ENCODE results near the gene MACO1.
"Not testable (repeated sequence)": the region's sequence is repeated elsewhere in the genome, so short reads cannot be mapped to it uniquely, and the experiment has no call there.

The MACO1 gene

GRCh38 chr1:25492323-25492722 is 61.6 kb downstream of the MACO1 start:
- peaks cover 4% of the 10 kb centered on the region for H3K4me1 ChIP-seq (ENCODE audit: control insufficient read depth, insufficient read depth, low read length, poor library complexity, severe bottlenecking)
- no peaks in the 10 kb centered on the region for H3K9me3 ChIP-seq (ENCODE audit: control insufficient read depth, low read length)
- H3K36me3 ChIP-seq (ENCODE audit: control insufficient read depth, insufficient read depth, low read length), result peaks cover 87% of the 10 kb centered on the region
- no peak overlapping the region for H3K27ac ChIP-seq (ENCODE audit: low read depth, low read length, severe bottlenecking)
- 56 to 60% methylated on average over 7 to 8 of the region's 8 CpGs for whole genome bisulfite sequencing, 2 experiments (ENCODE audit: insufficient coverage in 2 of 2)
- H3K4me3 ChIP-seq (ENCODE audit: extremely low read depth, insufficient read depth, low read length, poor library complexity, severe bottlenecking), result no peak overlapping the region

GRCh38 chr1:25494952-25495351 is 64.3 kb downstream of the MACO1 start:
- no peak overlapping the region for H3K4me3 ChIP-seq (ENCODE audit: extremely low read depth, insufficient read depth, low read length, poor library complexity, severe bottlenecking)
- H3K27ac ChIP-seq (ENCODE audit: low read depth, low read length, severe bottlenecking), result no peak overlapping the region
- peaks cover 84% of the 10 kb centered on the region for H3K36me3 ChIP-seq (ENCODE audit: control insufficient read depth, insufficient read depth, low read length)
- 83% methylated on average over 3 of the region's 3 CpGs for WGBS, 2 experiments (ENCODE audit: insufficient coverage in 2 of 2)
- H3K9me3 ChIP-seq (ENCODE audit: control insufficient read depth, low read length), result no peaks in the 10 kb centered on the region
- peaks cover 4% of the 10 kb centered on the region for H3K4me1 ChIP-seq (ENCODE audit: control insufficient read depth, insufficient read depth, low read length, poor library complexity, severe bottlenecking)

GRCh38 chr1:25500694-25501093 is 70.0 kb downstream of the MACO1 start:
- peaks cover 52% of the 10 kb centered on the region for H3K36me3 ChIP-seq (ENCODE audit: control insufficient read depth, insufficient read depth, low read length)
- no peaks in the 10 kb centered on the region for H3K9me3 ChIP-seq (ENCODE audit: control insufficient read depth, low read length)
- H3K27ac ChIP-seq (ENCODE audit: low read depth, low read length, severe bottlenecking), result peak overlapping the region; percentile 29
- peaks cover 8% of the 10 kb centered on the region for H3K4me1 ChIP-seq (ENCODE audit: control insufficient read depth, insufficient read depth, low read length, poor library complexity, severe bottlenecking)
- H3K4me3 ChIP-seq (ENCODE audit: extremely low read depth, insufficient read depth, low read length, poor library complexity, severe bottlenecking), result no peak overlapping the region
- 100% methylated on average over 1 of the region's 1 CpG; no CpG with 5 or more reads in 1 of the 2 experiments for WGBS, 2 experiments (ENCODE audit: insufficient coverage in 2 of 2)

- H3K4me1 ChIP-seq (ENCODE audit: control insufficient read depth, insufficient read depth, low read length, poor library complexity, severe bottlenecking), result peaks cover 8% of the 10 kb centered on the region
- H3K4me3 ChIP-seq (ENCODE audit: extremely low read depth, insufficient read depth, low read length, poor library complexity, severe bottlenecking), result no peak overlapping the region
- peaks cover 44% of the 10 kb centered on the region for H3K36me3 ChIP-seq (ENCODE audit: control insufficient read depth, insufficient read depth, low read length)
- H3K27ac ChIP-seq (ENCODE audit: low read depth, low read length, severe bottlenecking), result peak overlapping the region; percentile 29
- WGBS, 2 experiments (ENCODE audit: insufficient coverage in 2 of 2), result 68 to 85% methylated on average over 3 to 5 of the region's 7 CpGs
- no peaks in the 10 kb centered on the region for H3K9me3 ChIP-seq (ENCODE audit: control insufficient read depth, low read length)
Measured at GRCh38 chr1:25501235-25502058, 70.8 kb downstream of the MACO1 start.

- Histone ChIP-seq H3K36me3 (ENCODE audit: control insufficient read depth, insufficient read depth, low read length) (peaks cover 30% of the 10 kb centered on the region), H3K4me3 (ENCODE audit: extremely low read depth, insufficient read depth, low read length, poor library complexity, severe bottlenecking) (no peak overlapping the region), H3K27ac (ENCODE audit: low read depth, low read length, severe bottlenecking) (peak overlapping the region; percentile 23), H3K4me1 (ENCODE audit: control insufficient read depth, insufficient read depth, low read length, poor library complexity, severe bottlenecking) (peaks cover 8% of the 10 kb centered on the region), H3K9me3 (ENCODE audit: control insufficient read depth, low read length) (no peaks in the 10 kb centered on the region)
- 60 to 100% methylated on average over 1 to 2 of the region's 4 CpGs for WGBS, 2 experiments (ENCODE audit: insufficient coverage in 2 of 2)
Measured at GRCh38 chr1:25502957-25503356, 72.3 kb downstream of the MACO1 start.

GRCh38 chr1:25503551-25504426 is 73.1 kb downstream of the MACO1 start:
- H3K27ac ChIP-seq (ENCODE audit: low read depth, low read length, severe bottlenecking), result peak overlapping the region; percentile 23
- no peaks in the 10 kb centered on the region for H3K9me3 ChIP-seq (ENCODE audit: control insufficient read depth, low read length)
- 85 to 89% methylated on average over 7 to 8 of the region's 12 CpGs for WGBS, 2 experiments (ENCODE audit: insufficient coverage in 2 of 2)

GRCh38 chr1:25504706-25505595 is 74.3 kb downstream of the MACO1 start:
- no peak overlapping the region for H3K27ac ChIP-seq (ENCODE audit: low read depth, low read length, severe bottlenecking)
- peaks cover 8% of the 10 kb centered on the region for H3K4me1 ChIP-seq (ENCODE audit: control insufficient read depth, insufficient read depth, low read length, poor library complexity, severe bottlenecking)
- no peaks in the 10 kb centered on the region for H3K9me3 ChIP-seq (ENCODE audit: control insufficient read depth, low read length)
- H3K36me3 ChIP-seq (ENCODE audit: control insufficient read depth, insufficient read depth, low read length), result peaks cover 14% of the 10 kb centered on the region
- no peak overlapping the region for H3K4me3 ChIP-seq (ENCODE audit: extremely low read depth, insufficient read depth, low read length, poor library complexity, severe bottlenecking)
- 89 to 92% methylated on average over 8 to 9 of the region's 9 CpGs for WGBS, 2 experiments (ENCODE audit: insufficient coverage in 2 of 2)

More at GRCh38 chr1:25503551-25504426, 73.1 kb downstream of the MACO1 start:
- H3K4me3 ChIP-seq (ENCODE audit: extremely low read depth, insufficient read depth, low read length, poor library complexity, severe bottlenecking), result no peak overlapping the region
- H3K36me3 ChIP-seq (ENCODE audit: control insufficient read depth, insufficient read depth, low read length), result peaks cover 21% of the 10 kb centered on the region
- H3K4me1 ChIP-seq (ENCODE audit: control insufficient read depth, insufficient read depth, low read length, poor library complexity, severe bottlenecking), result peaks cover 8% of the 10 kb centered on the region

- H3K27ac ChIP-seq (ENCODE audit: low read depth, low read length, severe bottlenecking), result no peak overlapping the region
- 87 to 94% methylated on average over 8 to 10 of the region's 14 CpGs for WGBS, 2 experiments (ENCODE audit: insufficient coverage in 2 of 2)
- peaks cover 11% of the 10 kb centered on the region for H3K36me3 ChIP-seq (ENCODE audit: control insufficient read depth, insufficient read depth, low read length)
Measured at GRCh38 chr1:25505656-25506385, 75.1 kb downstream of the MACO1 start.

GRCh38 chr1:25506566-25507463 is 76.1 kb downstream of the MACO1 start:
- not testable (repeated sequence) for H3K9me3 ChIP-seq (ENCODE audit: control insufficient read depth, low read length); H3K4me3 ChIP-seq (ENCODE audit: extremely low read depth, insufficient read depth, low read length, poor library complexity, severe bottlenecking); H3K27ac ChIP-seq (ENCODE audit: low read depth, low read length, severe bottlenecking); H3K36me3 ChIP-seq (ENCODE audit: control insufficient read depth, insufficient read depth, low read length); H3K4me1 ChIP-seq (ENCODE audit: control insufficient read depth, insufficient read depth, low read length, poor library complexity, severe bottlenecking)
- WGBS, 2 experiments (ENCODE audit: insufficient coverage in 2 of 2), result 39 to 52% methylated on average over 20 to 24 of the region's 37 CpGs

More at GRCh38 chr1:25505656-25506385, 75.1 kb downstream of the MACO1 start:
- Histone ChIP-seq H3K4me3 (ENCODE audit: extremely low read depth, insufficient read depth, low read length, poor library complexity, severe bottlenecking) (no peak overlapping the region), H3K9me3 (ENCODE audit: control insufficient read depth, low read length) (no peaks in the 10 kb centered on the region), H3K4me1 (ENCODE audit: control insufficient read depth, insufficient read depth, low read length, poor library complexity, severe bottlenecking) (peaks cover 5% of the 10 kb centered on the region)
